Chondrocyte (in vitro differentiated cells): ENCODE measurements around the gene HLA-DMB. TPM values are rescaled to one million over a fixed set of nuclear protein-coding genes. Genes with fewer than 3 reads are reported as not detected.

ENCODE experiments used
- DNase-seq: peaks from one replicate; pipeline ENCODE4 v3.0.0; 2021; ENCODE audit warnings: mixed read lengths, low spot score
- H3K27ac Mint-ChIP-seq: one replicate; pipeline ENCODE4 v1.8.0; 2021; ENCODE audit warnings: mild to moderate bottlenecking, moderate library complexity, mixed read lengths; ENCODE audit not compliant: unreplicated experiment
- H3K27me3 Mint-ChIP-seq: 2 replicates; pipeline ENCODE4 v1.8.0; 2021; ENCODE audit warnings: low read depth, mixed read lengths
- H3K36me3 Mint-ChIP-seq: 2 replicates; pipeline ENCODE4 v1.8.0; 2021; ENCODE audit warnings: low read depth, mixed read lengths
- H3K4me1 Mint-ChIP-seq: 2 replicates; pipeline ENCODE4 v1.8.0; 2021; ENCODE audit warnings: low read depth, mild to moderate bottlenecking, mixed read lengths
- H3K4me3 Mint-ChIP-seq: one replicate; pipeline ENCODE4 v1.8.0; 2021; ENCODE audit warnings: mild to moderate bottlenecking, moderate library complexity, mixed read lengths; ENCODE audit not compliant: unreplicated experiment
- H3K9me3 Mint-ChIP-seq: 2 replicates; pipeline ENCODE4 v1.8.0; 2021; ENCODE audit warnings: low read depth, mixed read lengths
- CTCF ChIP-seq: fragments of 200-600 bp; sonication (generic); IDR thresholded peaks from 2 replicates; pipeline ENCODE4 v1.5.0; 2021; ENCODE audit warnings: antibody characterized with exemption, mild to moderate bottlenecking, moderate library complexity
- total RNA-seq: library from RNA; stranded (reverse); gene quantifications from 3 replicates; pipeline ENCODE4 v1.2.1, GENCODE V29; 2021

Gene HLA-DMB
- total RNA-seq, 1 donor from 2014 or later, result not detected

GRCh38 chr6:32967151-32968091, 26.6 kb upstream of the HLA-DMB start:
- peaks cover 26% of the 10 kb centered on the region for H3K4me1 Mint-ChIP-seq
- no peaks in the 10 kb centered on the region for H3K27me3 Mint-ChIP-seq
- H3K27ac Mint-ChIP-seq, result peak overlapping the region; percentile 100
- no peak for DNase-seq
- H3K36me3 Mint-ChIP-seq, result peaks cover 8% of the 10 kb centered on the region
- H3K4me3 Mint-ChIP-seq, result peak overlapping the region; percentile 94
- TF ChIP-seq CTCF, result peak; percentile 81
- no peaks in the 10 kb centered on the region for H3K9me3 Mint-ChIP-seq

GRCh38 chr6:32964776-32965175, 23.9 kb upstream of the HLA-DMB start:
- Mint-ChIP-seq H3K36me3 (no peaks in the 10 kb centered on the region), H3K27ac (no peak overlapping the region), H3K4me1 (peaks cover 31% of the 10 kb centered on the region), H3K9me3 (peaks cover 9% of the 10 kb centered on the region), H3K27me3 (no peaks in the 10 kb centered on the region), H3K4me3 (no peak overlapping the region)
- DNase-seq, result no peak
- TF ChIP-seq CTCF, result no peak

- H3K27me3 Mint-ChIP-seq, result no peaks in the 10 kb centered on the region
- no peak overlapping the region for H3K27ac Mint-ChIP-seq
- no peak overlapping the region for H3K4me3 Mint-ChIP-seq
- H3K36me3 Mint-ChIP-seq, result no peaks in the 10 kb centered on the region
- H3K9me3 Mint-ChIP-seq, result peaks cover 9% of the 10 kb centered on the region
- H3K4me1 Mint-ChIP-seq, result peaks cover 31% of the 10 kb centered on the region
- no peak for TF ChIP-seq CTCF
- no peak for DNase-seq
Observed at GRCh38 chr6:32963866-32964265, 23.0 kb upstream of the HLA-DMB start.

GRCh38 chr6:32962213-32962826, 21.5 kb upstream of the HLA-DMB start:
- Mint-ChIP-seq H3K9me3 (peaks cover 9% of the 10 kb centered on the region), H3K27me3 (no peaks in the 10 kb centered on the region), H3K27ac (no peak overlapping the region), H3K4me3 (no peak overlapping the region), H3K36me3 (peaks cover 3% of the 10 kb centered on the region), H3K4me1 (peaks cover 27% of the 10 kb centered on the region)
- no peak for DNase-seq
- TF ChIP-seq CTCF, result no peak

GRCh38 chr6:32960563-32960962, 19.7 kb upstream of the HLA-DMB start:
- TF ChIP-seq CTCF, result no peak
- Mint-ChIP-seq H3K4me1 (peaks cover 11% of the 10 kb centered on the region), H3K27me3 (no peaks in the 10 kb centered on the region), H3K4me3 (no peak overlapping the region), H3K27ac (no peak overlapping the region), H3K36me3 (peaks cover 3% of the 10 kb centered on the region), H3K9me3 (peaks cover 9% of the 10 kb centered on the region)
- DNase-seq, result no peak
